ENCODE results near the gene LY6G5B. TPM values are rescaled to one million over a fixed set of nuclear protein-coding genes. Genes with fewer than 3 reads are reported as not detected.

The LY6G5B gene
- polyA plus RNA-seq, 1 of the 3 experiments (the other 2 are of a cell fraction): 12.7 TPM

- no peak for TF ChIP-seq SMC3 (IDR thresholded peaks at IDR 0.05; ENCODE audit: low read depth, low read length)
- TF ChIP-seq, protein P1, sequence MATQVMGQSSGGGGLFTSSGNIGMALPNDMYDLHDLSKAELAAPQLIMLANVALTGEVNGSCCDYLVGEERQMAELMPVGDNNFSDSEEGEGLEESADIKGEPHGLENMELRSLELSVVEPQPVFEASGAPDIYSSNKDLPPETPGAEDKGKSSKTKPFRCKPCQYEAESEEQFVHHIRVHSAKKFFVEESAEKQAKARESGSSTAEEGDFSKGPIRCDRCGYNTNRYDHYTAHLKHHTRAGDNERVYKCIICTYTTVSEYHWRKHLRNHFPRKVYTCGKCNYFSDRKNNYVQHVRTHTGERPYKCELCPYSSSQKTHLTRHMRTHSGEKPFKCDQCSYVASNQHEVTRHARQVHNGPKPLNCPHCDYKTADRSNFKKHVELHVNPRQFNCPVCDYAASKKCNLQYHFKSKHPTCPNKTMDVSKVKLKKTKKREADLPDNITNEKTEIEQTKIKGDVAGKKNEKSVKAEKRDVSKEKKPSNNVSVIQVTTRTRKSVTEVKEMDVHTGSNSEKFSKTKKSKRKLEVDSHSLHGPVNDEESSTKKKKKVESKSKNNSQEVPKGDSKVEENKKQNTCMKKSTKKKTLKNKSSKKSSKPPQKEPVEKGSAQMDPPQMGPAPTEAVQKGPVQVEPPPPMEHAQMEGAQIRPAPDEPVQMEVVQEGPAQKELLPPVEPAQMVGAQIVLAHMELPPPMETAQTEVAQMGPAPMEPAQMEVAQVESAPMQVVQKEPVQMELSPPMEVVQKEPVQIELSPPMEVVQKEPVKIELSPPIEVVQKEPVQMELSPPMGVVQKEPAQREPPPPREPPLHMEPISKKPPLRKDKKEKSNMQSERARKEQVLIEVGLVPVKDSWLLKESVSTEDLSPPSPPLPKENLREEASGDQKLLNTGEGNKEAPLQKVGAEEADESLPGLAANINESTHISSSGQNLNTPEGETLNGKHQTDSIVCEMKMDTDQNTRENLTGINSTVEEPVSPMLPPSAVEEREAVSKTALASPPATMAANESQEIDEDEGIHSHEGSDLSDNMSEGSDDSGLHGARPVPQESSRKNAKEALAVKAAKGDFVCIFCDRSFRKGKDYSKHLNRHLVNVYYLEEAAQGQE (IDR thresholded peaks at IDR 0.05; ENCODE audit: low read depth, low read length): peak; percentile 57; the same call in 1 of the 2 replicates
- peak; percentile 100 for TF ChIP-seq MXI1 (IDR thresholded peaks at IDR 0.05; ENCODE audit: low read depth, low read length)
- TF ChIP-seq TCF12 (IDR thresholded peaks at IDR 0.05): no peak
- TF ChIP-seq GABPA (IDR thresholded peaks at IDR 0.05; ENCODE audit: low read depth): peak; percentile 48; the same call in 1 of the 2 replicates
- no peak for TF ChIP-seq FOXJ3 (CRISPR knock-in tag; IDR thresholded peaks at IDR 0.05)
- TF ChIP-seq ZBTB33 (IDR thresholded peaks at IDR 0.05; ENCODE audit: borderline replicate concordance, low read depth): 0 out of 2 replicates have a peak, but pooled peaks have one; percentile 41
- TF ChIP-seq RXRA (IDR thresholded peaks at IDR 0.05; ENCODE audit: borderline replicate concordance, low read depth): no peak
- TF ChIP-seq NRF1 (IDR thresholded peaks at IDR 0.05; ENCODE audit: low read depth, low read length): peak; percentile 3; the same call in 1 of the 2 replicates
- TF ChIP-seq TAF1 (IDR thresholded peaks at IDR 0.05; ENCODE audit: borderline replicate concordance, low read depth, low read length): peak; percentile 71
- TF ChIP-seq JUND (IDR thresholded peaks at IDR 0.05): no peak
- TF ChIP-seq ELF1 (IDR thresholded peaks at IDR 0.05): peak; percentile 81
- peak; percentile 67; the same call in 1 of the 2 replicates for TF ChIP-seq SIN3A (IDR thresholded peaks at IDR 0.05; ENCODE audit: borderline replicate concordance, low read depth, low read length)
- TF ChIP-seq, protein P2, sequence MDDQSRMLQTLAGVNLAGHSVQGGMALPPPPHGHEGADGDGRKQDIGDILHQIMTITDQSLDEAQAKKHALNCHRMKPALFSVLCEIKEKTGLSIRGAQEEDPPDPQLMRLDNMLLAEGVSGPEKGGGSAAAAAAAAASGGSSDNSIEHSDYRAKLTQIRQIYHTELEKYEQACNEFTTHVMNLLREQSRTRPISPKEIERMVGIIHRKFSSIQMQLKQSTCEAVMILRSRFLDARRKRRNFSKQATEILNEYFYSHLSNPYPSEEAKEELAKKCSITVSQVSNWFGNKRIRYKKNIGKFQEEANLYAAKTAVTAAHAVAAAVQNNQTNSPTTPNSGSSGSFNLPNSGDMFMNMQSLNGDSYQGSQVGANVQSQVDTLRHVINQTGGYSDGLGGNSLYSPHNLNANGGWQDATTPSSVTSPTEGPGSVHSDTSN (IDR thresholded peaks at IDR 0.05): no peak; the same call in 1 of the 2 replicates
These were observed 33.3 kb downstream of the LY6G5B start, which contains the start of gene ABHD16A (continued) for GRCh38 chr6:31702819-31703716.

Measured in SK-N-SH (cell line).